C4-2B (cell line): ENCODE measurements around the gene NDRG4.

Experiments used
- ZFX ChIP-seq: fragments of 450-650 bp; IDR thresholded peaks from 2 replicates; pipeline ENCODE4 v1.6.1; 2017
- TF ChIP-seq, protein P1 (sequence below): fragments of 450-650 bp; conservative IDR thresholded peaks from 2 replicates; pipeline ENCODE4 v1.5.1; 2017; ENCODE audit warnings: mild to moderate bottlenecking

DNA sequence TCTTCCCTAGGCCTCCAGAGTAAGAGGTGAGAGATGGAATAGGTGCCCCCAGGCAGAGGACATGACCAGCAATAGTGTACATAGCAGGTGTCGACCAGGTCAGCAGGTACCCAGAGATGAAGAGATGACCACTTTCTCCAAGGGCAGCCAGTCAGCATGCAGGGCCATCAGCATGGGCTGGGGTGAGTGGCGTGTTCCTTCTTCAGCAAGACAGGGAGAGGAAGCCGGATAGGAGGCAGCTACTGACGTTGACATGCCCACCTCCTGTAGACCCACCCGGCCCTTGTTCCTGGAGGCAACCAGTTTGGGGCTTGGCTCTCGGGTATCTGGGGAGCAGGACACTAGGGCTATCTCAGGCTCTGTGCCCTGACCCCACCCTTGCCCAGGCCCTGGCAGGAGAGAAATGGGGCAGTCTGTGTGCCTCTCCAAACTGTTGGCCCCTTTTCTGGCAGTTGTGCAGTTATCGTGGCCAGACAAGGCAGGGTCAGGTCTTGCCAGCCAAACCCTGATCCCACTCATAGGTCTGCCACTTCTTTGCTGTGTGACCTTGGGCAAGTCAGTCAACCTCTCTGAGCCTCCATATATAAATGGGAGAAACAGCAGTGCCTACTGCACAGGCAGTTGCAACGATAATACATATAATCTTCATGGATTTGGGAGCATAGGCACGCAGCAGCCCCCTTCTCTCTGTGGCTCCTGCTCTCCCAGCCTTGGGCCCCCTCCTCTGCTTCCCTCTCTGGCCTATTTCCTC lies 1.4 kb upstream of the NDRG4 start:
- TF ChIP-seq, protein P1, sequence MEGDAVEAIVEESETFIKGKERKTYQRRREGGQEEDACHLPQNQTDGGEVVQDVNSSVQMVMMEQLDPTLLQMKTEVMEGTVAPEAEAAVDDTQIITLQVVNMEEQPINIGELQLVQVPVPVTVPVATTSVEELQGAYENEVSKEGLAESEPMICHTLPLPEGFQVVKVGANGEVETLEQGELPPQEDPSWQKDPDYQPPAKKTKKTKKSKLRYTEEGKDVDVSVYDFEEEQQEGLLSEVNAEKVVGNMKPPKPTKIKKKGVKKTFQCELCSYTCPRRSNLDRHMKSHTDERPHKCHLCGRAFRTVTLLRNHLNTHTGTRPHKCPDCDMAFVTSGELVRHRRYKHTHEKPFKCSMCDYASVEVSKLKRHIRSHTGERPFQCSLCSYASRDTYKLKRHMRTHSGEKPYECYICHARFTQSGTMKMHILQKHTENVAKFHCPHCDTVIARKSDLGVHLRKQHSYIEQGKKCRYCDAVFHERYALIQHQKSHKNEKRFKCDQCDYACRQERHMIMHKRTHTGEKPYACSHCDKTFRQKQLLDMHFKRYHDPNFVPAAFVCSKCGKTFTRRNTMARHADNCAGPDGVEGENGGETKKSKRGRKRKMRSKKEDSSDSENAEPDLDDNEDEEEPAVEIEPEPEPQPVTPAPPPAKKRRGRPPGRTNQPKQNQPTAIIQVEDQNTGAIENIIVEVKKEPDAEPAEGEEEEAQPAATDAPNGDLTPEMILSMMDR: no peak
- TF ChIP-seq ZFX: no peak
